ENCODE data around the gene DLK1. TPM values are rescaled to one million over a fixed set of nuclear protein-coding genes. Genes with fewer than 3 reads are reported as not detected.

DLK1 gene
- total RNA-seq, 2 experiments from 2014 or later = not detected

DNA sequence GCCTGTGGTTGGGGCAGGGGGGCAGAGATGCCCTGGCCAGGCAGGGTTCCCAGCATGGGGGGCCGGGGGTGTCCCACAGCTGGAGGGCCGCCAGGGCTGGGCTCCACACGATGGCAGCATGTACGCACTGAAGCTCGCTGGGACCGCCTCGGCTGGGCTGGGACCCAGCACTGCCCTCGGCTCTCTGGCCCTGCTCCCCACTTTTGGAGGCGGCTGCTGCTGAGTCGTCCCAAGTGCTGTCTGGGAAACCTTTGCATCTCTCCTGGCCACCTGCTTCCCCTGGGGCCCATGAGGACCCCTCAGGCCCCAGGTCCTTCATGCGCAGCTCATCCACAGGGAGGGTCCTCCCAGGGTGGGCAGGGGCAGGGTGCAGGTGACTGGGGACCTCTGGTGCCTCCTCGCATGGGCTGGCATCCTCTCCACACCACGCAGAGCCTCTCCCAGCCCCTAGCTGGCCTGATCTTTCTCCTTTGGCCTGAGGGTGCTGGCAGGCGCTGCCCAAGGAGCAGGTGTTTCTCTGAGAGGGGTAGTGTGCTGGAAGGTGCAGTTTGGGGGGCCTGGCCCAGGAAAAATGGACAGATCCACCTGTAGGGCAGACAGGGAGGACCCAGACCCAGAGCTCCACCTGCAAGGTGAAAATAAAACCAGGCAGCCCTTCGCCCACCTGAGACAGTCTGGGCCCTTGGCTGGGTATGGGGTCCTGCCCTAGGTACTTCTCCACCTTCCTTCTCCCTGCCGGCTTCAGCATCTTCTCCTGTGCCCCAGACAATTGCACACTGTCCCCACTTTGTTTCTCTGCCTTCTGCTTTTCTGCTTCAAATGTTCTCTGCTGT lies 46.9 kb downstream of the DLK1 start:
- Mint-ChIP-seq H3K4me3 (no peak overlapping the region), H3K4me1 (ENCODE audit: low read depth) (no peaks in the 10 kb centered on the region), H3K36me3 (ENCODE audit: low read depth) (no peaks in the 10 kb centered on the region), H3K9me3 (no peaks in the 10 kb centered on the region), H3K27ac (no peak overlapping the region), H3K27me3 (no peaks in the 10 kb centered on the region)
- TF ChIP-seq, protein P1, sequence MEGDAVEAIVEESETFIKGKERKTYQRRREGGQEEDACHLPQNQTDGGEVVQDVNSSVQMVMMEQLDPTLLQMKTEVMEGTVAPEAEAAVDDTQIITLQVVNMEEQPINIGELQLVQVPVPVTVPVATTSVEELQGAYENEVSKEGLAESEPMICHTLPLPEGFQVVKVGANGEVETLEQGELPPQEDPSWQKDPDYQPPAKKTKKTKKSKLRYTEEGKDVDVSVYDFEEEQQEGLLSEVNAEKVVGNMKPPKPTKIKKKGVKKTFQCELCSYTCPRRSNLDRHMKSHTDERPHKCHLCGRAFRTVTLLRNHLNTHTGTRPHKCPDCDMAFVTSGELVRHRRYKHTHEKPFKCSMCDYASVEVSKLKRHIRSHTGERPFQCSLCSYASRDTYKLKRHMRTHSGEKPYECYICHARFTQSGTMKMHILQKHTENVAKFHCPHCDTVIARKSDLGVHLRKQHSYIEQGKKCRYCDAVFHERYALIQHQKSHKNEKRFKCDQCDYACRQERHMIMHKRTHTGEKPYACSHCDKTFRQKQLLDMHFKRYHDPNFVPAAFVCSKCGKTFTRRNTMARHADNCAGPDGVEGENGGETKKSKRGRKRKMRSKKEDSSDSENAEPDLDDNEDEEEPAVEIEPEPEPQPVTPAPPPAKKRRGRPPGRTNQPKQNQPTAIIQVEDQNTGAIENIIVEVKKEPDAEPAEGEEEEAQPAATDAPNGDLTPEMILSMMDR (IDR thresholded peaks at IDR 0.05) = no peak
- intact Hi-C loops (cut with micrococcal nuclease) = no loop called here
- ChIA-PET POLR2A (no interaction called here), CTCF (no interaction called here)
- DNase-seq (no peak), ATAC-seq (no peak)

DNA sequence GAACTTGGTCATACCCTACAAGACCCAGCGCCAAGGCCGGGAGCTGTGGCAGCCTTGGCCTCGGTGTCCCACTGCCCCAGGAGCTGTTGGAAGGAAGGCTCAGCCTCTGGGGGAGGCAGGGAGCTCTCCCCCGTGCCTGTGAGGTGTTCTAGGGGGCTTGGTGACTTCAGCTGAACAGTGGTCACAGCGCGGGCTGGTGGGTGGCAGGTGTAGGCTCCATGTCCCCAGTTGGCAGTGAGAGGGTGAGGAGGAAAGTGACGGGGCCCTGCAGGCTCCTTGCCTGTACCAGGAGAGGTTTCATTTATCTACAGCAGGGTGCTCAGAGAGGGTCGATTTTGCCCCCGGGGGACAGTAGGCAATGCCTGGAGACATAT lies 47.5 kb downstream of the DLK1 start:
- Mint-ChIP-seq H3K27ac (no peak overlapping the region), H3K36me3 (ENCODE audit: low read depth) (no peaks in the 10 kb centered on the region), H3K4me1 (ENCODE audit: low read depth) (no peaks in the 10 kb centered on the region), H3K9me3 (no peaks in the 10 kb centered on the region), H3K4me3 (no peak overlapping the region), H3K27me3 (no peaks in the 10 kb centered on the region)
- ChIA-PET POLR2A (no interaction called here), CTCF (no interaction called here)
- intact Hi-C loops (cut with micrococcal nuclease) = no loop called here
- TF ChIP-seq, protein P1 (IDR thresholded peaks at IDR 0.05) = no peak
- DNase-seq = no peak
- no peak for ATAC-seq

DNA sequence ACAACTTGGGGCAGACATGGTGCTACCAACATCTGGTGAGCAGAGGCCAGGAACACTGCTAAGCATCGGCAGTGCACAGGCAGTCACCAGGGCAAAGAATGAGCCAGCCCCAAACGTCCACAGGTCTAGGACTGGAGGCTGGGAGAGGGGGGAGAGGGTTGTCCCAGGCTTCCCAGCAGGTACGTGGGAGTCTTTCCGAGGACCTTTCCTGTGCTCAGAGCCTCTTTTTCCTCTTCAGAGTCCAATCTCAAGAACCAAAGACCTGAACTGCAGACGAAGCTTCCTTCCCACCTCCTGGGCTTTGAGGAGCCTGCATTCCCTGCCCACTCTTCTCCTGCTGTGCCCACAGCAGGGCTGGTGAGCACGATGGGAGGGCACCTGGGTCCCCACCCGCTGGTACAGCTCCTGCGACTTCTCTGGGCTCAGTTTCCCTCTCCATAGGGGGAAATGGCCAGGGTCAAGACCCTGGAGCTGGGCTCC lies 48.7 kb downstream of the DLK1 start:
- no peak overlapping the region for H3K27ac Mint-ChIP-seq
- no peaks in the 10 kb centered on the region for H3K4me1 Mint-ChIP-seq (ENCODE audit: low read depth)
- ChIA-PET POLR2A (no interaction called here), CTCF (no interaction called here)
- intact Hi-C loops (cut with micrococcal nuclease) = no loop called here
- no peaks in the 10 kb centered on the region for H3K36me3 Mint-ChIP-seq (ENCODE audit: low read depth)
- no peak overlapping the region for H3K4me3 Mint-ChIP-seq
- no peaks in the 10 kb centered on the region for H3K27me3 Mint-ChIP-seq
- TF ChIP-seq, protein P1 (IDR thresholded peaks at IDR 0.05) = no peak
- ATAC-seq (no peak), DNase-seq (no peak)
- no peaks in the 10 kb centered on the region for H3K9me3 Mint-ChIP-seq

DNA sequence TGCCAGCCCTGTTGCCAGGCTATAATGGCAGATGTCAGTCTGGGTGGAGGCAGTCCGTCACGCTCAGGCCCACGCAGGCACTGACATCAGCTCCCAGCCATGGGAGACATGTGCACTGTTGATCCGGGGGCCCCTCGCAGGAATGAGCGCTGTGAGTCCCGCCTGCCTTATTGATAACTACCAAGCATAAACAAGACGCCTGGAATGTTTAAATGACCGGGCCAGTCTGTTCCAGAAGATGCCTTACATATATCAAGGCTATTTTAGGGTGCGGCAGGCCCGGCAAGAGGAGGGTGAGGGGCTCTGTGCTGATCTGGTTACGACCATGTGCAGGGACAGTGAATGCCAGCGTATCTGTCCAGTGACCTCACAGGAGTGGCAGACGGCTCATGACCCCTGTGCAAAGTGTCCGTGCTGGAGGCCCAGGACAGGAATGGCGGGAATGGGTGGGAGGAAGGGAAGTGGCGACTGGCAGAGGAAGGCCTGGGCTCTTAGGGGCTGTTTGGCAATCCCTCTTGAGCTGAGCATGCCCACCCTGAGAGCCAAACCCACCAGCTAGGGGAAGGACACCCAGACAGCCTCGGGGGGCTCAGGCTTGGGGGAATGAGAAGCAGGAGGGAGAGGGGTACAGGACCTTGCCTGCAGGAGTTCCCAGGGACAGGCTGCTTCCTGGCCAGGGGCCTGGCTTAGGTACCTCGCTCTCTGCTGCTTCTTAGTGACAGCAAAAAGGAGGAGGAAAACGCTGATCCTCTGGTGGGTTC lies 49.3 kb downstream of the DLK1 start:
- Mint-ChIP-seq H3K4me1 (ENCODE audit: low read depth) (no peaks in the 10 kb centered on the region), H3K27me3 (no peaks in the 10 kb centered on the region), H3K4me3 (no peak overlapping the region), H3K9me3 (no peaks in the 10 kb centered on the region), H3K36me3 (ENCODE audit: low read depth) (no peaks in the 10 kb centered on the region), H3K27ac (no peak overlapping the region)
- TF ChIP-seq, protein P1 (IDR thresholded peaks at IDR 0.05) = no peak
- CTCF ChIA-PET = no interaction called here
- DNase-seq = no peak
- intact Hi-C loops (cut with micrococcal nuclease) = no loop called here
- POLR2A ChIA-PET = no interaction called here
- no peak for ATAC-seq
